NCI-H748 (cell line): ENCODE measurements around the gene CDCA7.
"Not testable (repeated sequence)": the region's sequence is repeated elsewhere in the genome, so short reads cannot be mapped to it uniquely, and the experiment has no call there.

Experiments
- DNase-seq: peaks from one replicate; lab custom pipeline; 2025; ENCODE audit not compliant: unreplicated experiment; lab: John Stamatoyannopoulos, UW

CDCA7 gene

GRCh38 chr2:173354582-173355131 is at the start of gene CDCA7:
CDCA7 (plus strand) TSS chr2:173354872; CDS start chr2:173354964, 92 bp downstream.
- DNase-seq = peak; percentile 88

DNA sequence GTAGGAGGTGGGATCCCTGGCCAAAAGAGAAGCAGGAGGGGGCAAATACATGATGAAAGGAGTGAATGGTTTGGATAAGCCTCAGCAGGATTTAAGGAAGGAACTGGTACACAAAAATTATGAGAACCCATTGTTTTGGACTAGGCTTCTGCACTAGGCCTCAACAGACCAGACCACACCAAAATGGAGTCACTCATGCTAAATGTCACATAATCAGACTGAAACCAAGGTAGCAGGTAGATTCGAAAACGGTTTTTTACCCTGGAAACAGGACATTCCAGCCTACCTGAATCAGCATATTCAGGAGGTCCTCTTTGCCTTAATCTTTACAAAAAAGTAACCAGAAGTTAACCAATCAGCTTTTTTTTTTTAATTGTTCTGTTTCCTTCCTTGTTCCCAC is 49.4 kb upstream of the CDCA7 start:
- no peak for DNase-seq

GRCh38 chr2:173307293-173307692 is 47.4 kb upstream of the CDCA7 start:
- peak; percentile 5 for DNase-seq

- not testable (repeated sequence) for DNase-seq
Measured at GRCh38 chr2:173309370-173309769, 45.3 kb upstream of the CDCA7 start.

DNA sequence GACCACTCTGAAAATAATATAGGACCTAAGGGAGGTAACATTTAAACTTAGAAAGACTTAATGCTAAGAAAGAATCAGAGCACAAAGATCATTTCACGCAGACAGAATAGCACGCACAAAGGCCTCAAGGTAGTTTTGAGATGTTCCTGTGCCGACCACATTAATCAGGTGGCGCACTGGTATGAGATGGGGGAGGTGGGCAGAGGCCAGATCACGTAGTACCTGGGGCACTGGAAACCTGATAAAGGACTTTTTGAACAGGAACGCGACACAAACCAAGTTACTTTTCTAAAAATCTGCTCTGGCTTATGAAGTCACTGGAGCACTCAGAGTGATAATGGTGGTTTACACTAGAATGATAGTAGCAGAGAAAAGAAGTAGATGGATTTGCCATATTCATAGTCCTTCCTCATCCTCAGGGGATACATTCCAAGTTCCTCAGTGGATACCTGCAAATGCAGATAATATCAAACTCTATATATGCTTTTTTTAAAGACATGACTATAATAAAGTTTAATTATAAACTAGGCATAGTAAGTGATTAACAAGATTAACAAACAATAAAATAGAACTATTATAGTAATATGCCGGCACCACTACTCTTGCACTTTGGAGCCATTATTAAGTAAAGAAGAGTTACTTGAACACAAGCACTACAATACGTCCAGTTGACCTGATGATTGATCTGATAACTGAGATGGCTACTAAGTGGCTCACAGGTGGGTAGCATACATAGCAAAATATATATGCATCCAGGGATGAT is 42.6 kb upstream of the CDCA7 start:
- DNase-seq = no peak

DNA sequence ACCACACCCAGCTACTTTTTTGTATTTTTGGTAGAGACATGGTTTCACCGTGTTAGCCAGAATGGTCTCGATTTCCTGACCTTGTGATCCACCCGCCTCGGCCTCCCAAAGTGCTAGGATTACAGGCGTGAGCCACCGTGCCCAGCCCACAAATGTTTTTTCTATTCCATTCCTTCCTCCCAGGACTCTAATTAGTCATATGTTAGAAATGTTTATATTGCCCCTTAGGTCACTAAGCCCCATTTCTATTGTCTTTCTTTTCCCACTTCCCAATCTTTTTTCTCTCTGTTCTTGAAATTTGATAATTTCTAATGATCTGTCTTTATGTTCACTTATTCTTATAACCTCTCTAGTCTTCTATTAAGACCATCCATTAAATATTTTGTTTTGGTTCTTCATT is 31.3 kb upstream of the CDCA7 start:
- no peak for DNase-seq

DNA sequence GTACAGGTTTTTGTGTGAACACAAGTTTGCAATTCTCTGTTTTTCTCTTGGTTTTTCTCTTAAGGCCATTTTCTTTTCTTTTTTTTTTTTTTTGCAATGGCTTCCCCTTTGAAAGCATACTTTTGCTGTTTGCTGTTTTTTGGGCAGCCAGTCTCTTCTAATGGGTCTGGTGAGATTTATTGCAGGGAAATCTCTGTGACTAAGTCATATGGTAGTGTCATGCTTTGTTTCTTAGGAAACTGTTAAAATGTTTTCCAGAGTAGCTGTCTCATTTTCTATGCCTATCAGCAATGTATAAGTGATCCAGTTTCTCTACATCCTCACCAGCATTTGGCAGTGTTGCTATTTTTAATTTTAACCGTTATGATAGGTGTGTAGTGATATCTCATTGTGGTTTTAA is 27.9 kb upstream of the CDCA7 start:
- no peak for DNase-seq

DNA sequence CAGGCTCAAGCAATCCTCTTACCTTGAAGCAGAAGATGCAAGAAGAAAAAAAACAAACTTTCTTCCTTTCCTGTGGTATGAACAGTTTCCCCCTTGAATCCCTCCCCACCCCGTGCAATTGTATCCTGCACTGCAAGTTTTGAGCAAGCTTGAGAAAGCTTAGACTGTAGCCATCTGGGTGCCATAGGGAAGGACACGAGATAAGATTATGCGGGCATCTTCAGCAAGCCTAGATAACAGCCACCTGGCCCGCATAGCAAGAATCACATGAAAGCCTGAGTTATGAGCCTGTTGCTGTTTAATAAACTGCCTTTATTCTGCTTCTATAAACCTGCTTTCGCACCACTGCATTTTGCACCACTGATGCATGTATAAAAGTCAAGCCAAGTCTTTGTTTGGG is 27.3 kb upstream of the CDCA7 start:
- DNase-seq = no peak

GRCh38 chr2:173333003-173333402 is 21.7 kb upstream of the CDCA7 start:
- not testable (repeated sequence) for DNase-seq

DNA sequence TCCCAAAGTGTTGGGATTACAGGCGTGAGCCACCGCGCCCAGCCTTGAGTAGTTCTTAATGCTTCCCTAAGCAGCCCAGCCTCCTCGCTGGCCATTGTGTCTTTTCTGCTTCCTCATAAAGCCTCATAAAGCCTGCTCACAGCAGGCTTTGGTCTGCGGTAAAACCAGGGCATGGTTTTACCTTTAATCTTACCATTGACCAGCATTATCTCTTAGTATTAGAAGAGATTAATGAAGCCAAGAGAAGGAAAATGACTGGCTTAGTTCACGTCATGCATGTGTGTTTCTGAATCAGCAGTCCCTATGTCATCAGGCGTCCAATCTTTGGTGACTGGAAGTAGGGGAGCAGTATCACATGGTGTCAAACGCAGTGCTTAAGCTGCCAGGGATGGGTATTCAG is 14.9 kb upstream of the CDCA7 start:
- DNase-seq = no peak

DNA sequence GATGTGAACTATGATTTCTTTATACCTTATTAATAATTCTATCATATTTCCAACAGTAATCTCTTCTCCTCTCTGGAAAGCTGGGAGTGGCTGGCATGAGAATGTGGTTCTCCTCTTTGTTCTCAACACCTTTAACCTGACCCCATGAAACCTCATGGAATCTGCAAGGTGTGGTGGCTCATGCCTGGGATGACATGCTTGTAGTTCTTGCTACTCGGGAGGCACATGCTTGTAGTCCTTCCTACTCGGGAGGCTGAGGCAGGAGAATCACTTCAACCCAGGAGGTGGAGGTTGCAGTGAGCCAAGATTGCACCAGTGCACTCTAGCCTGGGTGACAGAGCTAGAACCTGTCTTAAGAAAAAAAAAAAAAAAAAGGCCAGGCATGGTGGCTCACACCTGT is 10.8 kb upstream of the CDCA7 start:
- no peak for DNase-seq

DNA sequence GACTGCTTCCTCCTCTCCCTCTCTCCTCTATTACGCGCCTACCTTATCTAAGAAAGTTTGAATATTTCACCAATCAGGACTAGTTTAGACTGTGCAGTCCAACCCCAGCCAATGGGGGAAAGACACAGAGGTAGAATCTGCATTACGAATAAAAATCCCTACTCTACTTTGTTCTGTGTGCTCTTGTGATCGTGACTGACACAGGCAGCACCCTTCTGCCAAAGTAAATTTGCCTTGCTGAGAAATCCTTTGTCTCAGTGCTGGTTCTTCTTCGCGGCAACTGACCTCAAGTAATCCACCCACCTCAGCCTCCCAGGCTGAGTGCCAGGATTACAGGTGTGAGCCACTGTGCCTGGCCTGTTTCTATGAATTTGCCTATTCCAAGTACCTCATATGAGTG is 8.6 kb upstream of the CDCA7 start:
- DNase-seq = no peak

- DNase-seq = peak; percentile 100
Measured at GRCh38 chr2:173347305-173348168, 7.1 kb upstream of the CDCA7 start.

DNA sequence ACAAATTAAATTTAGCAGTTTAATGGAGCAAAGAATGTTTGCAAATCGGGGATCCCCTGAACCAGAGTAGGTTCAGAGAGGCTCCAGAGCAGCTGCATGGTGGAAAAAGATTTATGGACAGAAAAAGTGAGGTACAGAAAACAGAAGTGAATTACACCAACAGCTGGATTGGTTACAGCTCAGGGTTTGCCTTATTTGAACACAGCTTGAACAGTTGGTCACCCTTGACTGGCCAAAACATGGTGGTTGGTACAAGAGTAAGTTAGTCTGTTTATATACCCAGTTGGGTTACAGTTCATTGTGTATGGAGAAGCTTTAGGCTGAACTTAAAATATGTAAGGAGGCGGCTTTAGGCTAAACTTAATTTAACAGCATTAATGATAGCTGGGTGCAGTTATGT is 5.4 kb upstream of the CDCA7 start:
- no peak for DNase-seq

- DNase-seq = no peak
Measured at GRCh38 chr2:173350383-173350782, 4.3 kb upstream of the CDCA7 start.

GRCh38 chr2:173351879-173352278 is 2.8 kb upstream of the CDCA7 start:
- no peak for DNase-seq

DNA sequence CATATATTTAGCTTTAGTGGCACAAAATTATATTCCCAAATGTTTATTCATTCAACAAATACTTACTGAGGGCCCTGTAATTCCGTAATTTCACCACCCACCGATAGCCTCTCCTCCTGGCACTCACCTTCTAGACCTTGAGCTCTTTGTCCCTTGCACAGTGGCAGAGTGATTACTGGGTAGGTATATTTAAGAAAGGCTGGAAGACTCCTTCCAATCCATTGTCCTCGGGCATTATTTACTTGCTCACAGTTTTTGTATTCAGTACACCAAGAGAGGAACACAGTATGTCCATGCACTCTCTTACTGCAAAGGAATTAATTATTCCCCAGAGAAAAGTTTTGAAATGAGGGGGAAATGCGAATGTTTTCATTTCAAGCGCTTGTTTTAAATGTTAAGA is 1.1 kb upstream of the CDCA7 start:
- DNase-seq = no peak

GRCh38 chr2:173354073-173354581 is 545 bp upstream of the CDCA7 start:
- DNase-seq = no peak

DNA sequence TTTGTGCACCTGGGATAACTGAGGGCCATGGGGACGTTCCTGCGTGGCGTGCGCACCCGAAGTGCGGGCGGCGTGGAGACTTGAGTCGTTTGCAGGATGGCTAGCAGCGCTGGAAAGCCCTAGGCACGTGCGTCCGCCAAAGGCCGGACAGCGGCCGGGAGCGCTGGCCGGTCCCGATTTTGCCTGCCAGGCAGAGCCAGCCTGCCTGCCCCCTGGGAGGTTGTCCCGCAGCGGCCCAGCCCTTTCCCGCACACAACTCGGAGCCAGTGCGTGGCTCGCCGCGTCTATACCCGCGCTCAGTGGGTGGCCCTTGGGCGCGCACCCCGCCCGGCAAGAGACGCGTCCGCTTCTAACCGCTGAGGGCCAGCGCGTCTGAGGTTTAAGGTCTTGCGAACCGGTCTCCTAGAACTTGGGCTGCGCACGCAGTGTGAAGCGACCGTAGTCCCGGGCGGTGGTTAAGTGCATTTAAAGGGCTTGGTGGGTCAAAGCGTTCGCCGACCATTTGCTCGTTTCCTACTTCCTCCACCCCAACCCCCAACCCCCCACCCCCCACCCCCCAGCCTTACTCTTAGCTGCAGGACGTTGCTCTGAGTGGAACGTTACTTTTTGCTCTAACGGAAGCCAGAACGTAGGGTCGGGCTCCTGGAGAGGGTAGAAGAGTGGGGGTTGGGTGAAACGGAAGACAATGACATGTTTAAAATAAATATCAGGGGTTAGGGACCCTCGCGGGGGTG is 627 bp downstream of the CDCA7 start:
- DNase-seq = peak; percentile 78

DNA sequence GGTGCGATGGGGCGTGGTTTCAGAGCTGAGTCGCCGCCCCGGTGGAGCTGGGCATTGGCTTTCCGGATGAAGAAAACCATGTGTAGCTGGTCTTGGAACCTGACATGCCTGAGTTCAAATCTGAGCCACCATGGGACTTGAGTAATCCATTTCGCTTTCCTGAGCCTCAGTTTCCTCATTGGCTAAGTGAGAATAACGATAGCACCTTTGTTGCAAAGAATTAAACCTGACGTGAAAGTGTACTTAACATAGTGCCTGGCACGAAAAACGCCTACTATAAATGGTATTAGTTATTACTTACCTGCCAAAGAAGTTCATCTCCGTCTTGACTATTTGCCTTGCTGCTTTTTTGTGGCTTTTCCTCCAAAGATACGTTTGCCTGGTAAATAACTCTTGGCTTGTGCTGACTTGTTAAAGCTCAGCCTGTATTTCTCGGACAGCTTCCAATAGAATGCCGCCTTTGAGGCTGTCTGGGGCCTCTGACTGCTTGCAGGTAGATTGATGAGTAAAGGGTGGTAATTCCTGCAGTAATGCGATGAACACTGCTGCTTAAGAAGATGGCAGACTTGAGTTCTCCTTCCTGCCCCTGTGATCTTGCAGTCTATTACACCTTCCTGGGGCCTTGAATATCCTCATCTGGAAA is 1.3 kb downstream of the CDCA7 start:
- no peak for DNase-seq

- no peak for DNase-seq
Measured at GRCh38 chr2:173357346-173357745, 2.7 kb downstream of the CDCA7 start.
